Activated gamma-delta T cell (primary cell): ENCODE measurements around the gene CCDC146.
"Not testable (repeated sequence)": the region's sequence is repeated elsewhere in the genome, so short reads cannot be mapped to it uniquely, and the experiment has no call there.

Experiments used
- DNase-seq: peaks from one replicate; lab custom pipeline; 2025; lab: John Stamatoyannopoulos, UW
- total RNA-seq, 2 donors: gene quantifications; one replicate each; lab custom pipeline; 2026; lab: John Stamatoyannopoulos, UW

CCDC146 gene, protein sequence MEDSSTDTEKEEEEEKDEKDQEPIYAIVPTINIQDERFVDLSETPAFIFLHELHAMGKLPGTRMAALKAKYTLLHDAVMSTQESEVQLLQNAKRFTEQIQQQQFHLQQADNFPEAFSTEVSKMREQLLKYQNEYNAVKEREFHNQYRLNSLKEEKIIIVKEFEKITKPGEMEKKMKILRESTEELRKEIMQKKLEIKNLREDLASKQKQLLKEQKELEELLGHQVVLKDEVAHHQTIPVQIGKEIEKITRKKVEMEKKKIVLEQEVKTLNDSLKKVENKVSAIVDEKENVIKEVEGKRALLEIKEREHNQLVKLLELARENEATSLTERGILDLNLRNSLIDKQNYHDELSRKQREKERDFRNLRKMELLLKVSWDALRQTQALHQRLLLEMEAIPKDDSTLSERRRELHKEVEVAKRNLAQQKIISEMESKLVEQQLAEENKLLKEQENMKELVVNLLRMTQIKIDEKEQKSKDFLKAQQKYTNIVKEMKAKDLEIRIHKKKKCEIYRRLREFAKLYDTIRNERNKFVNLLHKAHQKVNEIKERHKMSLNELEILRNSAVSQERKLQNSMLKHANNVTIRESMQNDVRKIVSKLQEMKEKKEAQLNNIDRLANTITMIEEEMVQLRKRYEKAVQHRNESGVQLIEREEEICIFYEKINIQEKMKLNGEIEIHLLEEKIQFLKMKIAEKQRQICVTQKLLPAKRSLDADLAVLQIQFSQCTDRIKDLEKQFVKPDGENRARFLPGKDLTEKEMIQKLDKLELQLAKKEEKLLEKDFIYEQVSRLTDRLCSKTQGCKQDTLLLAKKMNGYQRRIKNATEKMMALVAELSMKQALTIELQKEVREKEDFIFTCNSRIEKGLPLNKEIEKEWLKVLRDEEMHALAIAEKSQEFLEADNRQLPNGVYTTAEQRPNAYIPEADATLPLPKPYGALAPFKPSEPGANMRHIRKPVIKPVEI
- 25.0 to 25.2 reads per million in 2 donors for total RNA-seq

DNA sequence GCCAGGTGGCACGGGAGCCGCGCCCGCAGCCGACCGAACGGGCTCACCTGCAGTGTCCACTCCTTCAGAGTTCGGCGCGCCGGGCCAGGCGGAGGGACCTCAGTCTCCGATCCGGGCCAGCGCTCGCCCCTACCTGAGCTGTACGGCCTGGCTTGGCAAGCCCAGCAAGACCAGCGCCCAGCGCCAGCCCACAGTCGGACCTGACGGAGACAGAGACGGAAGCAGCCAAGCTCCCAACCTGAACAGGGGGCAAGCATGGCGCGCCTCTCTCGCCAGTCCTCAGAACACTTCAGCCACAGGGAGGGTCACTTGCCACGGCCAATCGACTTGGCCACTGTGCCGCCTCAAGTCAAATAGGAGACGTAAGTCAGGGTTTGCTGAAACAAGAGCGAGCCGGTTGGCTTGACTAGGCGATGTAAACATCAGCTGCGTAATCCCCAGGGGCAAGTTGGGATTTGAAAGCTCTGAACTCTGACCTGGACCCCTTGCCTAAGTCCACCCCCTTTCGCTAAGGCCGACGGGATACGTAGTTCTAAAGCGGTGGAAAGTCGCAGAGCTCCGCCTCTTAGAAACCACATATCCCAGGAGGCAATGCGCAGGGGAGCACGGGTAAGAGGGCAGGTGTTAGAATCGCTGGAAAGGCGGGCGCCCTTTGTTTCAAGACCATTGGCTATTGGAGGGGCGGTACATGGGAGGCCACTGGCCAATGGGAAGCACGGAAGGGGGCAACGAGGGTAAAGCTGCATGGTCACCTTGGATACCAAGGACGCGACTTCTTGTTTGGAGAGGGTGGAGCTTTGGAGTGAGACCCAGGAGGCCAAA lies at the start of gene CCDC146:
TSS of gene CCDC146 (plus strand) at position 756 of the 822 bp plus-strand sequence. CDS start 45,054 bp downstream, outside the sequence.
- peak; percentile 16 for DNase-seq

DNA sequence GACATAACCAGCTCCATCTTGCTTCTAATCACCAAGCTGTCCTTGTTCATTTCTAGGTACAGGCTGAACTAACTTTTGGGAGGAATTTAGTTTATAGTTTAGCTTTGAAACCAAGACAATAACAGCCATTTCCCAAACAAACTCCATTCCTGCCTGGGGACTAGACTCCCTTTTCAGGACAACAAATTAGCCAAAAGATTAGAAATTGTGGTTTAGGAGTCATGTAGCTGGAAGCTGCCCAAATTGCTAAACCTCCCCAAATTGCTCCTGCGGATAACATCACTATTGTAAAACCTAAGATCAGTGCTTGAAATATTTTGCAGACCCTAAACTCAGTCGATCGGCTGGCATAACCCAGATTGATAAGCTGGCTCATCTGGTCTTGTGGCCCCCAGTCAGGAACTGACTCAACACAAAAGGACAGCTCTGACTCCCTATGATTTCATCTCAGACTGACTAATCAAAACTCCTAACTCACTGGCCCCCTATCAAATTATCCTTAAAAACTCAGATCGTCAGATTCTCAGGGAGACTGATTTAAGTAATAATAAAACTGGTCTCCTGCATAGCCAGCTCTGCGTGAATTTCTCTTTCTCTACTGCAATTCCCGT lies 47.5 kb upstream of the CCDC146 start:
- DNase-seq = not testable (repeated sequence)

DNA sequence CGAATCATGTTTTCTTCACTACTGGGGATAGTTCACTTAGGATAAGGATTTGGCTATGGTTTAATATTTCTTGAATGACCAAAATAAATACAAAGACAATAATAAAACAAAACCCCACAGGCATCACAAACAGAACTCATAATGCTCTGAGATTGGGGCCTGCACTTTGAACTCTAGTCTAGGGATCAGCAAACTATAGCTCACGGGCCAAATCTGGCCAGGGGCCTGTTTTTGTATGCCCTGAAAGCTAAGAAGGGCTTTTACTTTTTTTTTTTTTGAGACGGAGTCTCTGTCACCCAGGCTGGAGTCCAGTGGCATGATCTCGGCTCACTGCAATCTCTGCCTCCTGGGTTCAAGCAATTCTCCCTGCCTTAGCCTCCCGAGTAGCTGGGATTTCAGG lies 45.4 kb upstream of the CCDC146 start:
- DNase-seq = not testable (repeated sequence)

DNA sequence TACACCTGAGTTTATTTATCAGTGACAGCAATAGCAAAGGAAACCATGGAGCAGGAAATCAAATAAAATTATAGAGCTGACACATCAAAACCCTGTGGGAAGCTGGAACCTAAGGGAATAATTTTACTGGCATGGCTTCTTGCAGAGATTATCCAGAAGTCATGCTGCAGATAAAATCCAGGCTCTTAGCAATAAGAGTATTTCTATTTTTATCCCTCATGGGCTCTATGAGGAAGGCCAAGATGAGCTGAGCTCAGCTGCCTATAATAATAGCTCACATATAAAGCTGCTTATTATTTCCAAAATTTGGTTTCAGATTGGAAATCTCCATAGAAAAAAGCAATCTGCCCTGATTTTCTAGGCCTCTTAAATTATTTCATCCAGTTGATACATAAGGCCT lies 43.3 kb upstream of the CCDC146 start:
- not testable (repeated sequence) for DNase-seq

DNA sequence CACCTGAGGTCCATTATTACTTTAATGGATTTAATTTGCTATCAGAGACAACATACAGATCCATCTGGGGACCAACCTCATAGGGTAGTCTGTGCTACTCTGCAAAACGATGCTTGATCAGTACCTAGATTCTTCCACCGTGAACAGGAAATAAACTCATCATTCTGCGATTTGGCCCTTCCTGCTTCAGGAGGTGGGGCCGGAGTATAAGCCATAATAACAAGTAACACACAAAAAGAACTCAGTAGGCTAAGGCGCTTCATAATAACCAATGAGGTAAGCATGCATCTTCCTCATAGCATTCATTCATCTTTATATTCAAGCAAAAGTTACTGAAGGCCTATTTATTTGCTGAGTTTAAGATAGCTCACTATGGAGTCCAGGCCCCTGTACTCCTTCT lies 42.8 kb upstream of the CCDC146 start:
- not testable (repeated sequence) for DNase-seq

DNA sequence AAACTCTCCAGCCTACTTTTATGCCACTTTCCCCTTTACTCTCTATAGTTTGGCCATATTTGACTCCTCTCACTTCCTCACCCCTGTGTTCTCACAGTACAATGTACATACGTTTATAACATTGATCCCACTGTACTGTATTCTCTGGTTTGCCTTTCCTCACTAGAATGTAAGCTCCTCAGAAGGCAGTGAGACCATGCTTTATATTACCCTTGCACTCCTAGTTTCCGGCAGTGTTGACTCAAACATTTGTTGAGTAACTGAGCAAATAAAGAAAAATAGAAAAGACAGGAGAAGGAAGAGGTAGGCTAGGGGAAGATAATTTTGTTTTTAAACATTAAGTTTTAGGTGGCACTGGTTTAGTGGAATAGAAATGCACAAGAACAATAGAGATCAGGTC lies 42.2 kb upstream of the CCDC146 start:
- DNase-seq = not testable (repeated sequence)

DNA sequence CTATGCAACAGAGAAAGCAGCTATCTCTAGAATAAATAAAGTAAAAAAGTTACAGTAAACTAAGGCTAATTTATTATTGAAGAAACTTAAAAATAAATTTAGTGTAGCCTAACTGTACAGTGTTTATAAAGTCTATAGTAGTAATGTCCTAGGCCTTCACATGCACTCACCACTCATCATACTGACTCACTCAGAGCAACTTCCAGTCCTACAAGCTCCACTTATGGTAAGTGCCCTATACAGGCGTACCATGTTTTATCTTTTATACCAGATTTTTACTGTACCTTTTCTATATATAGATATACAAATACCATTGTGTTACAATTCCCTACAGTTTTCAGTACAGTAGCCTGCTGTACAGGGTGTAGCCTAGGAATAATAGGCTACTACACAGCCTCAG lies 40.2 kb upstream of the CCDC146 start:
- DNase-seq = not testable (repeated sequence)

DNA sequence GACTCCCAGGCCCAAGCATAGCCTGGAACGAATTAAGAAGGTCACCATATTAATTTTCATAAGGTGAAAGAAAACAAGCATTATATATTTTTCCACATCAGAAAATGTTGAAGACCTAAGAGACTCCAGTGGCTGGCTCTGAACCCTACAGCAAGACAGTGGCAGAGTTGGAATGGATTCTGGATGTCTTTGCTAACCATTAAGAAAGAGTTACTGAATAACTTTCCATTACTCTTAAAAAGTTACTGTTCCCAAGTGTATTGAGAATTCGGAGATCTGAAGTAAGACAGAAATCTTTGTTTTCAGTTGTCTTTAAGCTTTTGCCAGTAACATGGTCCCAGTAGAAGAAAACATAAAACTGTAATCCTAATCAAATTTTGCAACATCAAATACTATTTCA lies 30.1 kb upstream of the CCDC146 start:
- DNase-seq = not testable (repeated sequence)

DNA sequence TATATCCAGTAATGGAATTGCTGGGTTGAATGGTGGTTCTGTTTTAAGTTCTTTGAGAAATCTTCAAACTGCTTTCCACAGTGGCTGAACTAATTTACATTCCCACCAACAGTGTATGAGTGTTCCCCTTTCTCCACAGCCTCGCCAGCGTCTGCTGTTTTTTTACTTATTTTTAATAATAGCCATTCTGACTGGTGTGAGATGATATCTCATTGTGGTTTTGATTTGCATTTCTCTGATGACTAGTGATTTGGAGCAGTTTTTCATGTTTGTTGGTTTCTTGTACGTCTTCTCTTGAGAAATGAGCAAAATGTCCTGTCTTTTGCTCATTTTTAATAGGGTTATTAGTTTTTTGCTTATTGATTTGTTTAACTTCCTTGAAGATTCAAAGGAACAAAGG lies 21.9 kb upstream of the CCDC146 start:
- not testable (repeated sequence) for DNase-seq

DNA sequence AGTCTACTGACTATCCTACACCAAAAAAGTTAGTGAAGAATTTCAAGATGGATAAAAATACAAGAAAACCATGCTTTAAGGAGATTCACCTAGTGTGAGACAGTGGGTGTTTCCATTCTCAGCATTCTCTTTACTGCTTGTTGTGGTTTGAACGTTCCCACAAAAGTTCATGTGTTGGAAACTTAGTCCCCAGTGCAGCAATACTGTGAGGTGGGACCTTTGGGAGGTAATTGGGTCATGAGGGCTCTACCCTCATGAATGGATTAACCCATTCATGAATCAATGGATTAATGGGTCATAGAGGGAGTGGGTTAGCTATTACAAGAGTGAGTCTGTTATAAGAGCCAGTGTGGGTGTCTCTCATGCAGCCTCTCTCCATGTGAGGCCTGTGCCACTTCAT lies 21.2 kb upstream of the CCDC146 start:
- not testable (repeated sequence) for DNase-seq

DNA sequence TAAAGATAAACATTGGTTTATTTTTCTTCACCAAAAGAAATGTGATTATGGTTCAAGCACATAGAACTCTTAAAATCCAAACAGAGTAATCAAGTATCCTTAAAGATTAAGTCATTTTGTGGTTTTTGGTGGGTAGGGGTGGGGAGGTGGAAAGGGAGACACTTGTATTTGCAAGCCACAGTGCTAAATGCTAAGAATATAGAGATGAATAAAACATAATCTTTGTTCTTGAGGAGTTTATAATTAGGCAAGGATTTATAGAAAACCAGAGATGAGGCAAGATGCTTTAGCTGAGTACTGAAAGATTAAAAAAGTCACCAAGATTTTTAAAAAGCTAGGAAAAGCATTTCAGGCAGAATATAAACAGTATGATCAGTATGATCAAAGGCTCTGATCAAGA lies 19.7 kb upstream of the CCDC146 start:
- not testable (repeated sequence) for DNase-seq

DNA sequence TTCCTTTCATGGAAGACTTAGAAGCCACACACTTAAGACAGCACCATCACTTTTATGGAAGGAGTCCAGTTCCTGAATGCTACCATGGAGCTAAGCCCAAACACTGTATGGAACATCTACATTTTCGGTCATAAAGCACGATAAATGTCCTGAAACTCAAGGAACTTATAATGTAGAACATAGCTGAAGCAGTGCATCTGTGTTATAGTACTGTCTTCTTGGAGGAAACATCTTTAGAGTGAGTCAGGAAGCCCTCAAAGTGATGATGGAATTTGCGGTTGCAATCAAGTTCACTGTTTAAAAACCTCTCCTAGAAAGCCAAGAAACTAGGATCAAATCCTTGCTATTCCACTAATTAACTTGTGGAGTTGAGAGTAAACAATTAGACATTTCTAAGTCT lies 16.5 kb upstream of the CCDC146 start:
- not testable (repeated sequence) for DNase-seq

DNA sequence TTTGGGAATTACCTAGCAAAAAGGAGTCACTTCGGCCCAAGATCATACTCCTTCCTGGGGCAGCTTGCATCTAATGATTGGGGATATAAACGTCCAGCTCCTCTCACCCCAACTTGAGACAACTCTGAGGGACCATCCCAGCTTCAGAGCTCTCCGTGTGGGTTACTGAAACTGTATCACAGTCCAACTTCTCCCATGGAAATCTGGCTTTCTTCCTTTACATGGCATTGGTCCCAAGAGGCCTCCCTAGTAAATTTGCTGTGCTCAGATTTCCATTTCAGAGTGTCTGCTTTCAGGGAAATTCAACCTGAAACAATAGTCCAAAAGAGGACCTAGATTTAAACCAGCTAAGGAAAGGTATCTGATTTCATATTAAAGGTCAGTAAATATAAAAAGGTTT lies 14.8 kb upstream of the CCDC146 start:
- DNase-seq = not testable (repeated sequence)

DNA sequence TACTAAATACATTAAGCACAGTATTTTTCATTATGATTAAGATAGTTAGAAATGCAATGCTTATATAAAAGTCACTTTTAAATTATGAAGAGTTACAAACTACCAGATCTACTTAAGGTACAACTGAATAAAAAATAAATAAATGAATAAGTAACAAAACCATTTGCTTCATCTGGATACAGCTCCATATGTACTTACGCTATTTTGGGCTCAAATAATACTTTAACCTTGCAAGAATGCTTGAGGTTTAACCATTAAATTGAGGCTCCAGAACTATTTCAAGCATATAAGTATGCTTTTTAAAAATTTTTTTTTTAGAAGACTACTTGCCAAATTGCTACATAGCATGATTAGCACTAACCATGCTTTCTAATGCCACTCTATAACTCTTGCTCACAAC lies 14.1 kb upstream of the CCDC146 start:
- not testable (repeated sequence) for DNase-seq

DNA sequence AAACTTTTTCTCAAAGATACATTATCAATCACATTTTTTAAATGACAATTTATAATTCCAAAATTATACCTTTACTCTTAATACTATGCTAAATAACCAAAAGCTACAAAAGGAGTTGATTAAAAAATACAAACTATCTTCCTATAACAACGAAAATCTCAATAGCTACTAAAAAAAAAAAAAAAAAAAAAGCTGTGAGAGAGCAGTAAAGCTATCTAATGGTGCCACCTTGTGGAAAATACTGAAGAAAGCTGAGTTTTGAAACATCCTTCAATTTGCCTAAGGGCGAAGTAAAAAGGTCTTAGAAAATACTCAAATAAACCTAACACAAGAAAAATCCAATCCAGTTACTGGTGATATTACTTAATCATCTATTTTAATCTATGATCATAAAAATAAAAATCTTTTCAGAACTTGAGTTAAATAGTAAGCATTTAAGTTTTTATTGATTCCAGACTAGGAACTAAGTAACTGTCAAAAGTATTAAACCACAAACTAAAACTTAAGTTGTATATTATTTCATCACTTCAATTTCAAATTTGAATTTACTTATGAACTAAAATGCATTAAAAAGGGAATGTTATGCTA lies 9.6 kb upstream of the CCDC146 start:
- not testable (repeated sequence) for DNase-seq

DNA sequence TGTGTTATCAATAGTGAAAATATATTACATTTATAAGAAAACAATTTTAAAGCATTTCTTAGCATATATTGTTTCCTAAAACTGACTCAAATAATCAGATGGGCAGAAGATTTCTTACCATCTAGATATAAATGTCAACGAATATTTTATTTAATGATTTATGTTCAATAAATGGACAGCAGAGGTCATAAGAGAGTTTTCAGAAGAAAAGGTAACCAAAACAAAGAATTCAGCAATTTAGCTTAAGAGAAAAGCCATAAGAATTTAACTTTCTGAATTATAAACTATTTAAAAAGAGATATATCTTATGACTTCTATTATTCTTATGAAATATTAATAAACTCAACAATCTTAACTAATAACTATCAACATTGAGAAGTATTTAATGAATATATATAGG lies 3.1 kb downstream of the CCDC146 start:
- DNase-seq = not testable (repeated sequence)

DNA sequence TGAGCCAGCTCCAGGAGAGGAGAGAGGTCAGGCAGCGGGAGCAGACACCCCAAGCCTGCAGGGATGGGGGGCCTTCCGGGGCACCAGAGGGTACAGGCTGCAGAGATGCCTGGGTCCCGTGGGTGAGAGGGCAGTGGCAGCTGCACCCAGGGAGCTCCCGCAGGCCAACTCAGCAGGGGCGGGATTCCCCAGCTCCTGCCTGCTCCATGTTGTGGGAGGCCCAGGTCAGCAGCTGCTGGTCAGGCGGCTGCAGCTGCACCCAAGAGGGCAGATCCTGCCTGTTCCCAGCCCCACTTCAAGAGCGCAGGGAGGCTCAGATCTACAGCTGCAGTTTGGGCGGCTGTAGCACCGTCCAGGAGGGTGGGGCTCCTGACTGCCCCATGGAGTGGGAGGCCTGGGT lies 4.6 kb downstream of the CCDC146 start:
- DNase-seq = peak; percentile 7

DNA sequence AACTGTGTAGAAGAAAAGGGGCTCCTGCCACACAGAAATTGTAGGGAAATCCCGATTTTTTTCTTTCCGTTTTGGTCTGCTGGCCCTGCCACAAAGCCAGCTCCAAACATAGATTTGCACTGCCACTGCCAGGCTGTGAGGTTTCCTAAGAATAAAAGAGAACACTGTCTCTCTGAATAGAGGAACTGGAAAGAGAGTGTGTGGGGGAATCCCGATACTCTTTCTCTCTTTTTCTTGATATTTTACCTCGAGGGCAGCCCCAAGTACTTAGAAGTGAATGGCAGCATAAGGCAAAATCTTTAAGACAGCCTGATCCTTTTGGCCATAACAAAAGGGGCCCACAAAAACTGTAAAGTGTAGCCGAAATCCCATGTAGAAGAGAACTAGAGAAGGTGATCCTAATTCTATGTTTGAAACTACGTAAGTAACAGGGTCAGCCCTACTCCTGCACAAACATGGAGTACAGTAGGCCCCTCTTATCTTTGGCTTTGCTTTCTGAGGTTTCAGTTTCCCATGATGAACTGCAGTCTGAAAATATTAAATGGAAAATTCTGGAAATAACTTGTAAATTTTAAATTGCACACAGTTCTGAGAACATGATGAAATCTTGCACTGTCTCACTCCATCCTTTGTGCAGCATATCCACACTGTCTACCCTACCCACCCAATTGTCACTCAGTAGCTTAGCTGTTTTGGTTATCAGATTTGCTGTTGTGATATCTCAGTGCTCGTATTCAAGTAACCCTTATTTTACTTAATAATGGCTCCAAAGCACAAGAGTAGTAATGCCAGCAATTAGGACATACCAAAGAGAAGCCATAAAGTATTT lies 6.4 kb downstream of the CCDC146 start:
- not testable (repeated sequence) for DNase-seq

DNA sequence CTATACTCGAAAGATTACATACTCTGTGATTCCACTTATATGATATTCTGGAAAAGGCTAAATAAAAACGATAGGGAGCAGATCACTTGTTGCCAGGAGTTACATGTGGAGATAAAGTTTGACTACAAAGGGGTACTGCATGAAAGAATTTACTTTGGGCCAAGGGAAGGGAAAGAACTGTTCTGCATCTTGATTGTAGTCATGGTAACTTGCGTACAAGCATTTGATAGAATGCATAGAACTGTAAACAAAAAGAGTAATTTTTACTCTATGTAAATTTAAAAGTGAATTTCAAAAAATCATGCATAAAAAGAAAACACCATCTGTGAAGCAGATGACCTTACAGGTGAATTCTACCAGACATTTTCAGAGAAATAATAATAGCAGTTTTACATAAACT lies 9.4 kb downstream of the CCDC146 start:
- DNase-seq = not testable (repeated sequence)

DNA sequence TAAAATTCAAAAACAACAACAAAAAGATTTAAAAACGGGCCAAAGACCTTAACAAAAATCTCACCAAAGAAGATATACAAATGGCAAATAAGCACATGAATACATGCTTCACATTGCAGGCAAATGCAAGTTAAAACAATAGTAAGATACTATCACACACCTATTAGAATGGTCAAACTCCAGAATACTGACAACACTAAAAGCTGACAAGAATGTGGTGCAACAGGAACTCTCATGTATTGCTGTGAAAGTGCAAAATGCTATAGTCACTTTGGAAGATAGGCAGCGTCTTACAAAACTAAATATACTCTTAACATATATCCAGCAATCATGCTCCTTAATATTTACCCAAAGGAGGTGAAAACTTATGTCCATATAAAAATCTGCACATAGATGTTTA lies 16.3 kb downstream of the CCDC146 start:
- DNase-seq = not testable (repeated sequence)
